Measurements from ENCODE around the gene CHSY1.

The CHSY1 gene

GRCh38 chr15:101156509-101157159 lies 95.2 kb downstream of the CHSY1 start:
- in situ Hi-C loops (cut with HindIII; ENCODE audit: low sequenced_read_pairs), result loop anchor here (5.0 kb wide), 1 partner anchor 51 kb away; no protein-coding TSS in a partner anchor

- in situ Hi-C loops (cut with HindIII; ENCODE audit: low sequenced_read_pairs), result loop anchor here (5.0 kb wide), 1 partner anchor 51 kb away; no protein-coding TSS in a partner anchor
Observed at GRCh38 chr15:101156061-101156460, 95.8 kb downstream of the CHSY1 start.

- in situ Hi-C loops (cut with HindIII; ENCODE audit: low sequenced_read_pairs), result no loop called here
Observed at GRCh38 chr15:101153801-101154656, 97.8 kb downstream of the CHSY1 start.

GRCh38 chr15:101152914-101153313 lies 98.9 kb downstream of the CHSY1 start:
- in situ Hi-C loops (cut with HindIII; ENCODE audit: low sequenced_read_pairs), result no loop called here

- in situ Hi-C loops (cut with HindIII; ENCODE audit: low sequenced_read_pairs), result no loop called here
Observed at GRCh38 chr15:101151288-101151687, 100.6 kb downstream of the CHSY1 start.

- in situ Hi-C loops (cut with HindIII; ENCODE audit: low sequenced_read_pairs), result no loop called here
Observed at GRCh38 chr15:101150723-101151040, 101.2 kb downstream of the CHSY1 start.

GRCh38 chr15:101149864-101150722 lies 101.8 kb downstream of the CHSY1 start:
- in situ Hi-C loops (cut with HindIII; ENCODE audit: low sequenced_read_pairs), result no loop called here

- in situ Hi-C loops (cut with HindIII; ENCODE audit: low sequenced_read_pairs), result no loop called here
Observed at GRCh38 chr15:101148881-101149664, 102.8 kb downstream of the CHSY1 start.

- in situ Hi-C loops (cut with HindIII; ENCODE audit: low sequenced_read_pairs), result no loop called here
Observed at GRCh38 chr15:101148166-101148880, 103.5 kb downstream of the CHSY1 start.

- in situ Hi-C loops (cut with HindIII; ENCODE audit: low sequenced_read_pairs), result no loop called here
Observed at GRCh38 chr15:101147181-101147580, 104.7 kb downstream of the CHSY1 start.

- in situ Hi-C loops (cut with HindIII; ENCODE audit: low sequenced_read_pairs), result no loop called here
Observed at GRCh38 chr15:101146118-101146702, 105.6 kb downstream of the CHSY1 start.

- in situ Hi-C loops (cut with HindIII; ENCODE audit: low sequenced_read_pairs), result no loop called here
Observed at GRCh38 chr15:101145362-101145761, 106.5 kb downstream of the CHSY1 start.

- in situ Hi-C loops (cut with HindIII; ENCODE audit: low sequenced_read_pairs), result no loop called here
Observed at GRCh38 chr15:101143321-101143720, 108.5 kb downstream of the CHSY1 start.

GRCh38 chr15:101142711-101143110 lies 109.1 kb downstream of the CHSY1 start:
- in situ Hi-C loops (cut with HindIII; ENCODE audit: low sequenced_read_pairs), result no loop called here

- in situ Hi-C loops (cut with HindIII; ENCODE audit: low sequenced_read_pairs), result no loop called here
Observed at GRCh38 chr15:101141926-101142527, 109.8 kb downstream of the CHSY1 start.

- in situ Hi-C loops (cut with HindIII; ENCODE audit: low sequenced_read_pairs), result no loop called here
Observed at GRCh38 chr15:101140697-101141065, 111.2 kb downstream of the CHSY1 start.

- in situ Hi-C loops (cut with HindIII; ENCODE audit: low sequenced_read_pairs), result no loop called here
Observed at GRCh38 chr15:101139986-101140696, 111.7 kb downstream of the CHSY1 start.
